Stimulated activated CD8-positive, alpha-beta memory T cell treated with anti-CD3 and anti-CD28 coated beads, Interleukin-15, amount 100 ng/mL, for 4 hours (primary cell): ENCODE results near the gene CD300C.
"Not testable (repeated sequence)": the region's sequence is repeated elsewhere in the genome, so short reads cannot be mapped to it uniquely, and the experiment has no call there.

ENCODE experiments used
- DNase-seq, 2 donors: peaks; one replicate each; pipeline ENCODE4 v3.0.0-alpha.2; 2020; ENCODE audit warnings: low read depth in 2 of 2

Gene CD300C

DNA sequence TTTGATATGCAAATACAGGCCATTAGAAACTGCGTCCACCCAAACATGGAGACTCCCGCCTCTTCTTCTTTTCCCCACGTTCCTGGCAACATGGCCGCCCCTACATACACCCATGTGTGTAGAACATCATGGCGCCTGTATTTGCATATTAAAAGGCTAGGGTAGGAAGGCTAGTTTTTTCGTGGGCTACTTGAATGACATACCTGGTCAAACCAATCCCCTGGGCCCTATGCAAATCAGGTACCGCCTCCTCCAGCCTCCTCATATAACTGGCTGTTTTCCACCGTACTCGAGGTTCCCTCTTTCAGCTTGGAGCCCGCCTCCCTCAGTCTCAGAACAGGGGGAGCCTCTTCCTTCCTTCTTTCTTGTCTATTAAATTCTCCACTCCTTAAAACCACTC lies 13.8 kb downstream of the CD300C start:
- DNase-seq: no peak

GRCh38 chr17:74531231-74531761 lies 14.6 kb downstream of the CD300C start, which contains the start of gene CD300LB:
TSS of gene CD300LB (minus strand) at chr17:74531475. CDS start at chr17:74531350, 125 bp downstream.
- no peak for DNase-seq

- DNase-seq: no peak
Observed at GRCh38 chr17:74530831-74531150, 15.1 kb downstream of the CD300C start.

GRCh38 chr17:74529243-74529642 lies 16.7 kb downstream of the CD300C start:
- no peak for DNase-seq

DNA sequence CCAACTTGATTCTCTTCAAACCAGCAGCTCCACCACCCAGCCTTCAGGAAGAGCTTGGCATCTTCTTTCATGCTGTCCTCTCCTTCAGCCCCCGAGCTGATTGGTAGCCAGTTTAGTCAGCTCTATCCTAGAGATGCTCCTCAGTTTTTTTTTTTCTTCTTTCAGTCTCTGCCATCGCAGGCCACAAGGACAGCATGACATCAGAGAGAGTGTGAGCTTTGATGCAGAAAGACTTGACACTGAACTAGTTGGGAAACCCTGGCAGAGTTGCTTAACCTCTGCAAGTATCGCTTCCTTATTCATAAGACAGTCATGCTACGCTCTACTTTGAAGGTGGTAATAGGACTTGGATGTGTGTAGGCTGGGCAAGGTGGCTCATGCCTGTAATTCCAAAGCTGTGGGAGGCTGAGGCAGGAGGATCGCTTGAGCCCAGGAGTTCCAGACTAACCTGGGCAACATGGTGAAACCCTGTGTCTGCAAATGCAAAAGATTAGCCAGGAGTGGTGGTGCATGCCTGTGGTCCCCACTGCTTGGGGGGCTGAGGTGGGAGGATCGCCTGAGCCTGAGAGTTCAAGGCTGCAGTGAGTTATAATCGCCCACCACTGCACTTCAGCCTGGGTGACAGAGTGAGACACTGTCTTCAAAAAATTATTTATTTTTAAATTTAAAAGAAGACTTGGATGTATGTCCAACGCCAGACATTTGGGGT lies 17.3 kb downstream of the CD300C start:
- DNase-seq: no peak

DNA sequence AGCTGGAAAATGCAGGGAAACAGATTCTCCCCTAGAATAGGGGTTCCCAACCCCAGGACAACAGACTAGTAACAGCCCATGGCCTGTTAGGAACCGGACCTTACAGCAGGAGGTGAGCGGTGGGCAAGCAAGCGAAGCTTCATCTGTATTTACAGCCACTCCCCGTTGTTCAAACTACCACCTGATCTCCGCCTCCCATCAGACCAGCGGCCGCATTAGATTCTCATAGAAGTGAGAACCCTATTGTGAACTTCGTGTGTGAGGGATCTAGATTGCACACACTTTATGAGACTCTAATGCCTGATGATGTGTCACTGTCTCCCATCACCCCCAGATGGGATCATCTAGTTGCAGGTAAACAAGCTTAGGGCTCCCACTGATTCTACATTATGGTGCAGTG lies 18.2 kb downstream of the CD300C start:
- DNase-seq: no peak

GRCh38 chr17:74527081-74527480 lies 18.8 kb downstream of the CD300C start:
- DNase-seq: no peak

DNA sequence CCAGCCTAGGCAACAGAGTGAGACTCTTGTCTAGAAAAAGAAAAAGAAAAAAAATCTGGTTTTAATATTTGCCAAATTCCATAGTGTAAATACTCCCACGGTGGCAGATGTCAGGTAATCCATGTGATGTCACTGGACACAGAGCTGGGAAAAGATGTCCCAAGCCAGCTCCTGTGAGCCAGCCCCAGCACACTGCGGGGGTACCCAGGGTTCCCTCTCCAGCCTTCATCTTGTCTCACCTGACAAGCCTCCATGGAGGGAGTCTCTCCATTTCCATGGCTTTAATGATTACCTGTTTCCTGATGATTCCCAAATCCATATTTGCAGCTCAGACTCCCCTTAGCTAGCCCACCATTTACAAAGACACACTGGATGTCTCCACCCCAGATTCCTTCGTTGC lies 19.2 kb downstream of the CD300C start:
- DNase-seq: no peak

GRCh38 chr17:74525781-74526288 lies 20.1 kb downstream of the CD300C start:
- DNase-seq: no peak

GRCh38 chr17:74525465-74525725 lies 20.5 kb downstream of the CD300C start:
- DNase-seq: no peak

DNA sequence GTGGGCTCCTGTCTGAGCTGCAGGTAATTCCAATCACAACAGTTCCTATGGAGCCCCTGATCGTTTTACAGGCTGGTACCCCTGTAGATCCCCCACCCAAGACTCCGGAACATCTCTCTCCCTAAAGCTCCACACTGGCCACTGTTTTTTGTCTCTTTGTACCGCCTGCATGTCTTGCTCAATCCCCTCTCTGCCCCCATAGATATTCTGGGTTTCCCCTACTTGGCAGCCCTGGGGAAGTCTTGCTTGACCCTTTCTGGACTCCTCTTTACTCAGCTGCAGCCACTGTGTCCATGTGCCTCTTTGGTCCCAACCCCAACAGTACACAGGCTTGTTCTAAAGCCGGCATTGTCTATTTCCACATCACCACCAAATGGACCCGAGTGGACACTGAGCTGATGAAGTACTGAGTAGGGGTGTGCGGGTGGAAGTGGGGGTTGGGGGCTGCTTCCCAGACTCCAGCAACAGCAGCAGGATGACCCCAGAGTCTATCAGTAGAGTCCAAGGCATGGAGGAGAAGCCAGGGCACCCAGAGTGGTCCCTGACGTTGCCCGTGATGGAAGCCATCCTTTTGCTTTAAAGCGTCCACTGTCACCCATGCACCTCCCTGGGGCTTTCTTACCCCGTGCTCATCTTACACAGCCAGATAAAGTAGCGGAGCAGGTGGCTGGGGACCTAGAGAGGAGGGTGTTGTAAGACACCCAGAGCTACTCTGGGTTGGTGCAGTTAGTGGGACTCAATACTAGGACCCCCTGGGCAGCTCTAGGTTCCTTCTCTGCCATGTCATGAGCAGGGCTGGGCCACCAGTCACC lies 21.1 kb downstream of the CD300C start:
- no peak for DNase-seq

- no peak for DNase-seq
Observed at GRCh38 chr17:74523308-74523707, 22.6 kb downstream of the CD300C start.

DNA sequence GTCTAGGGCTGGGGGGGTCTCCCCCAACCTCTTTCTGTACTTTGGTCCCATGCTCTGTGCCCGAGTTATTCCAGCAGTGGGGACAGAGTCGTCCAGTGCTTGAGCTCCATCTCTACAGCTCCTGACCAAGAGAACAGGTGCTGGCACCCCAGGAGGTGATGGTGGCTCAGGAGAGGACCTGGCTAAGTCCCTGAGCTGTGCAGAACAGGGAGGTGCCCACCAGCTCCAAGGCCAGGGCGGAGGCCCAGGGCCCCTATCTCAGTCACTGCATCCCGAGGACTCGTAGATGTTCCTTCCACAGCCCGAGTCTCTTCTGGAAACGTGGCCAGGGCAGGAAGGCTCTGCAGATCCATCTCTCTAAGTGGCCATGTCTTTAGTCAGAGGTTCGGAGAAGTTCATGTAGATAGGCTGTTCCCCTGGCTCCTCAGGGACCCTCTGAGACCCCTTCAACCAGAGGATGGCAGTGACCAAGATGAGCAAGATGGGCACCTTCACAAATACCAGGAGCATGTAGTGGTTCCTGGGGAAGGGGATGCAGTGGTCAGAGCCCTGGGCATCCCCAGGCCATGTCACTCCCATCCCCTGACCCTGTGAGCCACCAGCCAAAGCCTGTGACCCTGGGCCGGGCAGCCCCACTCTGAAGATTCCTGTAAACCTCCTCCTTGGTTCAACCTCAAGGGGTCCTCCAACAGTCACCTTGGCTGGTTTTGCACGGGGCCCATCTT lies 23.4 kb downstream of the CD300C start:
- no peak for DNase-seq

- DNase-seq: no peak
Observed at GRCh38 chr17:74521701-74522201, 24.2 kb downstream of the CD300C start.

GRCh38 chr17:74520790-74521480 lies 25.0 kb downstream of the CD300C start:
- no peak for DNase-seq

GRCh38 chr17:74520016-74520434 lies 25.9 kb downstream of the CD300C start:
- DNase-seq: no peak

GRCh38 chr17:74518413-74518981 lies 27.4 kb downstream of the CD300C start:
- not testable (repeated sequence) for DNase-seq

DNA sequence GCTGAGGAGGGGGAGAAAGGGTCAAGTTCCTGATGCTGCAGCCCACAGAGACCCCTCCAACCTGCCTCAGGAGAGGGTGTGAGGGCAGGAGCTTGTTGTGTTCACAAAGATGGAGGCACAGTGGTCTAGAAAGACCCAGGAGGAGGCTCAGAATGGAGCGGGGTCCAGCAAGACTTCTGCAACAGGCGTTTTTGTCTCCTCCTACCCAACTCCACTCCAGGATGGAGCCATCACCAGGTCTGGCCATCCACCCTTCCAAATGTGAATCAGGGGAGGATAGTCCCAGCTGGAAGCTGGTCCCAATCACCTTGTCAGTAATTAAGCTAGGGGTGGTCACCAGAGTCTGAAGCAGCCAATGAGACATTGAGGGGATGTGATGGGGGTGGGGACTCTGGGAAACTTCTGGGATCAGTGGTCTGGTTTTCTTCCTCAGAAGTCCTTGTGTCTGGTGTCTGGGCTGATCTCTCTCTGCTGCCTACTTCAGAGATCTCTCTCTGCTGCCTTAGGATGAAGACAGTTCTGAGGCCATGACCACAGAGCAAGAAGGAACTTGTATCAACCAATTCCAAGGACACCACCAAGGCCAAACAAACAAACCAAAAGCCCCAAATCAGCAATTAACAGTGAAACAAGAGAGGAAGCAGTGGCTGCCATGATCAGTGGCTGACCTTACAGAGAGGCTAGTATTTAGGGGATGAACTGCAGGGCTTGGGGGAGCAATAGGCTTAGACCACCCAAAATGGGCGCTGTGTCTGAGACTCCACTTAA lies 29.2 kb downstream of the CD300C start:
- no peak for DNase-seq

- no peak for DNase-seq
Observed at GRCh38 chr17:74515941-74516340, 30.0 kb downstream of the CD300C start.

DNA sequence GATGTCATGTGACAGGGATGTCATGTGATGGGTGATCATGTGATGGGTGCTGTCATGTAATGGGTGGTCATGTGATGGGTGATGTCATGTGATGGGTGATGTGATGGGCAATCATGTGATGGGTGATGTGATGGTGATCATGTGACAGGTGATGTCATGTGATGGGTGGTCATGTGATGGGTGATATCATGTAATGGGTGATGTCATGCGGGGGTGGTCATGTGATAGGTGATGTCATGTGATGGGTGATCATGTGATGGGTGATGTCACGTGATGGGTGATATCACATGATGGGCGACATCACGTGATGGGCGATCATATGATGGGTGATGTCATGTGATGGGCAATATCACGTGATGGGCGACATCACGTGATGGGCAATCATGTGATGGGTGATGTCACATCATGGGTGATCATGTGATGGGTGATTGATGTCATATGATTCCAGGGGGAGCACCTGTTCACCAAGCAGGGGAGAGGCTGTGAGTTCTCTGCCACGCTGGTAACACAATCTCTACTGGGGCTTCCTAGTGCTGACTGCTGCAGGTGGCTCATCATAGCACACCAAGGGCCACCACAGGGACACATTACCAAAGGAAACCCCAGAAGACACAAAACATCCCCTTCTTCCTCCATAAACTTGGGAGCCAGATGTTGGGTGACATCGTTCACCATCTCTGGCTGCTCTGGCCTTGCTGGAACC lies 31.1 kb downstream of the CD300C start:
- no peak for DNase-seq
